Measurements from ENCODE around the gene GALNT18.

GALNT18 gene

GRCh38 chr11:11420899-11421285 lies 200.9 kb downstream of the GALNT18 start (continued):
- TF ChIP-seq RARB (CRISPR knock-in tag; IDR thresholded peaks at IDR 0.05) = no peak
- TF ChIP-seq OSR1 (CRISPR knock-in tag; IDR thresholded peaks at IDR 0.05) = no peak

- TF ChIP-seq BACH2 (CRISPR knock-in tag; IDR thresholded peaks at IDR 0.05; ENCODE audit: borderline replicate concordance) = no peak
- no peak for ATAC-seq
Measured at GRCh38 chr11:11420191-11420898, 201.5 kb downstream of the GALNT18 start.

GRCh38 chr11:11419747-11420146 lies 202.1 kb downstream of the GALNT18 start:
- ATAC-seq = no peak
- no peak for TF ChIP-seq TCF4 (CRISPR knock-in tag; IDR thresholded peaks at IDR 0.05; ENCODE audit: borderline replicate concordance)

GRCh38 chr11:11416917-11417316 lies 204.9 kb downstream of the GALNT18 start:
- TF ChIP-seq RARB (CRISPR knock-in tag; IDR thresholded peaks at IDR 0.05) = no peak
- TF ChIP-seq ISL1 (CRISPR knock-in tag; IDR thresholded peaks at IDR 0.05) = no peak
- TF ChIP-seq TSHZ2 (CRISPR knock-in tag; IDR thresholded peaks at IDR 0.05) = no peak
- peak; percentile 40 for ATAC-seq

- ATAC-seq = peak; percentile 43
- TF ChIP-seq CSRNP3 (CRISPR knock-in tag; IDR thresholded peaks at IDR 0.05) (no peak), GLIS3 (CRISPR knock-in tag; IDR thresholded peaks at IDR 0.05) (no peak), PPARA (CRISPR knock-in tag; IDR thresholded peaks at IDR 0.05; ENCODE audit: borderline replicate concordance) (no peak), ZNF70 (CRISPR knock-in tag; IDR thresholded peaks at IDR 0.05) (no peak), ZNF8 (CRISPR knock-in tag; IDR thresholded peaks at IDR 0.05) (no peak), SNAI2 (CRISPR knock-in tag; IDR thresholded peaks at IDR 0.05) (no peak), OSR1 (CRISPR knock-in tag; IDR thresholded peaks at IDR 0.05) (no peak), POU6F1 (CRISPR knock-in tag; IDR thresholded peaks at IDR 0.05; ENCODE audit: borderline replicate concordance, low read depth) (no peak)
Measured at GRCh38 chr11:11416502-11416901, 205.3 kb downstream of the GALNT18 start.

- peak; percentile 80 for ATAC-seq
- TF ChIP-seq PPARA (CRISPR knock-in tag; IDR thresholded peaks at IDR 0.05; ENCODE audit: borderline replicate concordance) (no peak), ISL1 (CRISPR knock-in tag; IDR thresholded peaks at IDR 0.05) (peak; percentile 56; the same call in 1 of the 2 replicates)
Measured at GRCh38 chr11:11415901-11416300, 205.9 kb downstream of the GALNT18 start.

- no peak for TF ChIP-seq ZNF565 (CRISPR knock-in tag; conservative IDR thresholded peaks at IDR 0.05; ENCODE audit: low read depth)
- TF ChIP-seq CSRNP3 (CRISPR knock-in tag; IDR thresholded peaks at IDR 0.05) = no peak
- no peak for TF ChIP-seq ZFP3 (CRISPR knock-in tag; IDR thresholded peaks at IDR 0.05)
- TF ChIP-seq TCF4 (CRISPR knock-in tag; IDR thresholded peaks at IDR 0.05; ENCODE audit: borderline replicate concordance) = no peak
- TF ChIP-seq OSR1 (CRISPR knock-in tag; IDR thresholded peaks at IDR 0.05) = no peak
- TF ChIP-seq PATZ1 (CRISPR knock-in tag; IDR thresholded peaks at IDR 0.05; ENCODE audit: borderline replicate concordance) = no peak
- TF ChIP-seq ZC3H10 (CRISPR knock-in tag; IDR thresholded peaks at IDR 0.05) = no peak
- no peak for TF ChIP-seq RARB (CRISPR knock-in tag; IDR thresholded peaks at IDR 0.05)
- TF ChIP-seq TOX (CRISPR knock-in tag; IDR thresholded peaks at IDR 0.05; ENCODE audit: borderline replicate concordance) = no peak
- no peak for TF ChIP-seq PPARA (CRISPR knock-in tag; IDR thresholded peaks at IDR 0.05; ENCODE audit: borderline replicate concordance)
- no peak for ATAC-seq
Measured at GRCh38 chr11:11414996-11415395, 206.8 kb downstream of the GALNT18 start.

All from SK-N-SH treated with all-trans-retinoic acid at 6 μM for 48 hours (cell line).